Stimulated activated CD4-positive, alpha-beta T cell treated with anti-CD3 and anti-CD28 coated beads, Interleukin-1b, Interleukin-23, amount 100 ng/mL, for 4 hours (primary cell): Measurements from ENCODE around the gene PCDHGA5.
"Not testable (repeated sequence)": the region's sequence is repeated elsewhere in the genome, so short reads cannot be mapped to it uniquely, and the experiment has no call there.

Experiments
- DNase-seq, 2 donors: peaks; one replicate each; pipeline ENCODE4 v3.0.0-alpha.2; 2020; ENCODE audit warnings: low read depth in 2 of 2

The PCDHGA5 gene

GRCh38 chr5:141363952-141364660 is at the start of gene PCDHGA5:
Gene PCDHGA5, plus strand, starts transcription at chr5:141364162. Its CDS starts 169 bp downstream, at chr5:141364331.
- no peak for DNase-seq

GRCh38 chr5:141316963-141317362 is 47.0 kb upstream of the PCDHGA5 start:
- DNase-seq, result not testable (repeated sequence)

DNA sequence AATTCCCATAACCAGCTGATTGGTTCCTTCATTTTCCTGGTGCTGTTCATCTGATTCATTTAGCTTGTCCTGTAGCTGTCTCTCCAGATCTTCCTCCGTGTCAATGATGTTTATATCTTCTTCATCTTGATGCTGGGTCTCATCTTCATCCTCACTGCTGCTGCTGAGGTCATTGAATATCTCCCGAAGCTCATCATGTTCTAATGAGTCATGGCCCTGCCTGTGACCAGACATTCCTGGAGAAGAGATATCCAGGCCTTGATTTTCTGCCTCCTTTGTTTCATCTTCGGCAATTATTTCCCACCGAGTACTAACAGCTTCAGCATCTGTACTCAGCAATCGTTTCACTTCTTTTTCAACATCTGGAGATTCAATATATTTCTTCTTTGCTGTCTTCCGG is 44.8 kb upstream of the PCDHGA5 start:
- no peak for DNase-seq

- no peak for DNase-seq
These were observed 44.3 kb upstream of the PCDHGA5 start for GRCh38 chr5:141319699-141320098.

- peak; percentile 87 to 92 for DNase-seq
These were observed 43.5 kb upstream of the PCDHGA5 start, which contains the start of gene TAF7 for GRCh38 chr5:141320225-141321169. Gene TAF7, minus strand, starts transcription at chr5:141320784. Its CDS starts 740 bp downstream, at chr5:141320044.

DNA sequence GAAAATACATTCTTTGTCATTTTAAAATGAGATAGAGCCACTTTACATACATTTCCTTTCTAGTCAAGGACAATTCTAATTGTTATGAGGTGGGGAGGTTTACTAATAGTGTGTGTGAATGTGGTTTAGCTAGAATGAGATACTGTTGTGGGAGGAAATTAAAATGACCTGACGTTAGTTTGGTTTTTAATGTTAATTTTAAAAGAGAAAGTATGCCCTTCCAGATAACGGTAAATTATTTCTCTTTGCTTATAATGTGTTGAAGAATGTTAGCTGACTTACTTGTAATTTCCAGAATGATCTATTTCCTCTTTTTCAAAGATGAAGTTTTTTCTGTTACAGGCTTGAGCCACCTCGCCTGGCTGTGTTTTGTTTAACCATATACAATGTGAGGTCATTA is 41.7 kb upstream of the PCDHGA5 start:
- no peak for DNase-seq

- peak; percentile 43 to 54 for DNase-seq
These were observed 37.7 kb upstream of the PCDHGA5 start for GRCh38 chr5:141326088-141326854.

DNA sequence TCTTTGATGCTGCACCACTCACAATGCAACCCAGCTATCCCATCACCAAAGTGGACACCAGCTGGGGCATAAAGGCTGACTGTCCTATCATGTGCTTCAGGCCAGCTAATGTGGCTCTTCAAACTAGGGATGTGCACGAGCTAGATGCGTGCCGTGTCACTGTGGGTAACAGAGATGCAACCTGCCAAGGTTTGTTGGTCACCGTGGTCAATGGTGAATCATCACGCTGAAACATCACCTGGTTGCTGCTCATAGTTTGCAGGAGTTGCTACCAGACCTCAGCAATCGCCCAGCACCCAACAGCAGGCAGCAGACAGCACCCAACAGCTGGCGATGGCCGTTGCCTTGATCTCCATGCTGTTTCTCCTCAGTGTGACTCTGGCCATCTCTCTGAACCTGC is 35.7 kb upstream of the PCDHGA5 start:
- no peak for DNase-seq

- DNase-seq, result no peak
These were observed 33.5 kb upstream of the PCDHGA5 start, which contains the start of gene PCDHGA1 for GRCh38 chr5:141330299-141331080. Gene PCDHGA1, plus strand, starts transcription at chr5:141330514.

- DNase-seq, result not testable (repeated sequence)
These were observed 31.4 kb upstream of the PCDHGA5 start for GRCh38 chr5:141332571-141332970.

- DNase-seq, result no peak
These were observed 25.2 kb upstream of the PCDHGA5 start, which contains the start of gene PCDHGA2 for GRCh38 chr5:141338538-141339306. Gene PCDHGA2, plus strand, starts transcription at chr5:141338760.

DNA sequence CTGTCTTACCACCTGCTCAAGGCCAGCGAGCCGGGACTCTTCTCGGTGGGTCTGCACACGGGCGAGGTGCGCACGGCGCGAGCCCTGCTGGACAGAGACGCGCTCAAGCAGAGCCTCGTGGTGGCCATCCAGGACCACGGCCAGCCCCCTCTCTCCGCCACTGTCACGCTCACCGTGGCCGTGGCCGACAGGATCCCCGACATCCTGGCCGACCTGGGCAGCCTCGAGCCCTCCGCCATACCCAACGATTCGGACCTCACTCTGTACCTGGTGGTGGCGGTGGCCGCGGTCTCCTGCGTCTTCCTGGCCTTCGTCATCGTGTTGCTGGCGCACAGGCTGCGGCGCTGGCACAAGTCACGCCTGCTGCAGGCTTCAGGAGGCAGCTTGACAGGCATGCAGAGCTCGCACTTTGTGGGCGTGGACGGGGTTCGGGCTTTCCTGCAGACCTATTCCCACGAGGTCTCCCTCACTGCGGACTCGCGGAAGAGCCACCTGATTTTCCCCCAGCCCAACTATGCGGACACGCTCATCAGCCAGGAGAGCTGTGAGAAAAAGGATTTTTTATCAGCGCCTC is 23.1 kb upstream of the PCDHGA5 start:
- not testable (repeated sequence) for DNase-seq

GRCh38 chr5:141342773-141343172 is 21.2 kb upstream of the PCDHGA5 start:
- no peak for DNase-seq

DNA sequence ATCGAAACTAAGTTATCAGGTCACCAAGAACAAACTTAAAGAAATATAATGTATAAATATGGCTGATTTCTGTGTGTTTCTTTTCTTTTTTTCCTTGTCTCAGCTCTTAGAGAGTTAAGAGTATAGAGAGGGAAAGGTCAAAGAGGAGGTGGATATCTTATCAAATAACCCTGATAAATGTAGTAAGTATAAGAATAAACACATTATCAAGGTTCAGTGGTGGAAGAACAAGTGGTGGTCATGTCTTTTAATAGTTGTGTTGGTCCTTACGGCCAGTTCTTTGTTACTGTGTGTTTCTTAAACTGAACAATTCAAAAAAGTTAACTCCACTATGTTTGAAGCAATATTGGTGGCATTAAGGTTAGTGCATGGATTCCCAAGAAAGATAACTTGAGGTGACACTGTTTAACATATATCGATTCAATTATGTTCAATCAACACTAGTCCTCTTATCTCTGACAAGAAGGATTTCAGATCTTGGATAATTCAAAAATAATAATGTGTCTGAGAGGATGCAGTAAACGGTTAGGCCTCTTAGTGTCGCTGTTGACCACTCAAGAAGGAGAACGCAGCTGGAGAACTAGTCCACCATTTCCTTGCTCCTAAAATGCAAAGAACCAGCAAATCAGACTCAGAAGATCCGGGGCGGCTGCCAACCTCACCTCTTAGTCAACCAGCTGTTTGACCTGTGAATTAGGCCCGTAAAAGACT is 20.6 kb upstream of the PCDHGA5 start, which contains the start of gene PCDHGA3:
TSS of gene PCDHGA3 (plus strand) at position 588 of the 711 bp plus-strand sequence. CDS start 205 bp downstream, outside the sequence.
- no peak for DNase-seq

DNA sequence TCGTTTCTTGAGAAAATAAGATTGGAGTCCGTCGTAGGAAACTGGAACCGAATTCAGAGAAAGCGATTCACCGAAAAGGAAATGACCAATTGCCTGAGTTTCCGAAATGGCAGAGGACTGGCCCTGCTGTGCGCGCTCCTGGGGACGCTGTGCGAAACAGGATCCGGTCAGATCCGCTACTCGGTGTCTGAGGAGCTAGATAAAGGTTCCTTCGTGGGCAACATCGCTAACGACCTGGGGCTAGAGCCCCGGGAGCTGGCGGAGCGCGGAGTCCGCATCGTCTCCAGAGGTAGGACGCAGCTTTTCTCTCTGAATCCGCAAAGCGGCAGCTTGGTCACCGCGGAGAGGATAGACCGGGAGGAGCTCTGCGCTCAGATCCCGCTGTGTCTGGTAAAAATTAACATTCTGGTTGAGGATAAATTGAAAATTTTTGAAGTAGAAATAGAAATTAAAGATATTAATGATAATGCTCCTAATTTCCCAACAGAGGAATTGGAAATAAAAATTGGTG is 20.0 kb upstream of the PCDHGA5 start:
- no peak for DNase-seq

GRCh38 chr5:141345327-141345726 is 18.6 kb upstream of the PCDHGA5 start:
- no peak for DNase-seq

GRCh38 chr5:141346017-141346416 is 17.9 kb upstream of the PCDHGA5 start:
- not testable (repeated sequence) for DNase-seq

DNA sequence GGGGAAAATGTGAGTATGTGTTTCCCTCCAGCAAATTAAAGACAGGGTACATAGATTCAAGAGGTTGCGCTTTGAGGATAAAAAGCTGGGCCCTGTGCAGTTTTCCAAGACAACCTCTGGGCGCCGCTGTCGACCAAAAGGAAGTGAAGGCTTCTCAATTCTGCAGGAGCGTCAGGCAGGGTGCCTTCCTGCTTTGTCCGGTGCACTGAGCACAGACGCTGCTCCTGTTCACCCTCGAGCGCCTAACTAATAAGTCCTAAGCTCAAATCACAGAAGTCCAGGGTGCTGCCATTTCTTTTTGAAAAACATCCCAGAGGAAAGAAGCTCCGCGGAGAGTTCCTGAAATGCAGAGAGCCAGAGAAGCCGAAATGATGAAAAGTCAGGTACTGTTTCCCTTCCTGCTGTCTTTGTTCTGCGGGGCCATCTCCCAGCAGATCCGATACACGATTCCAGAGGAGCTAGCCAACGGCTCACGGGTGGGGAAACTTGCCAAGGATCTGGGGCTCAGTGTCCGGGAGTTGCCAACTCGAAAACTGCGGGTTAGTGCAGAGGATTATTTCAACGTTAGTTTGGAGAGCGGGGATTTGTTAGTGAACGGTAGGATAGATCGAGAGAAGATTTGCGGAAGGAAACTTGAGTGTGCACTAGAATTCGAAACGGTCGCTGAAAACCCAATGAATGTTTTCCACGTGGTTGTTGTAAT is 13.9 kb upstream of the PCDHGA5 start, which contains the start of gene PCDHGB1:
TSS of gene PCDHGB1 (plus strand) at position 183 of the 703 bp plus-strand sequence. CDS start at position 345, 162 bp downstream.
- no peak for DNase-seq
